ENCODE data around the gene ZNF691.

DNA sequence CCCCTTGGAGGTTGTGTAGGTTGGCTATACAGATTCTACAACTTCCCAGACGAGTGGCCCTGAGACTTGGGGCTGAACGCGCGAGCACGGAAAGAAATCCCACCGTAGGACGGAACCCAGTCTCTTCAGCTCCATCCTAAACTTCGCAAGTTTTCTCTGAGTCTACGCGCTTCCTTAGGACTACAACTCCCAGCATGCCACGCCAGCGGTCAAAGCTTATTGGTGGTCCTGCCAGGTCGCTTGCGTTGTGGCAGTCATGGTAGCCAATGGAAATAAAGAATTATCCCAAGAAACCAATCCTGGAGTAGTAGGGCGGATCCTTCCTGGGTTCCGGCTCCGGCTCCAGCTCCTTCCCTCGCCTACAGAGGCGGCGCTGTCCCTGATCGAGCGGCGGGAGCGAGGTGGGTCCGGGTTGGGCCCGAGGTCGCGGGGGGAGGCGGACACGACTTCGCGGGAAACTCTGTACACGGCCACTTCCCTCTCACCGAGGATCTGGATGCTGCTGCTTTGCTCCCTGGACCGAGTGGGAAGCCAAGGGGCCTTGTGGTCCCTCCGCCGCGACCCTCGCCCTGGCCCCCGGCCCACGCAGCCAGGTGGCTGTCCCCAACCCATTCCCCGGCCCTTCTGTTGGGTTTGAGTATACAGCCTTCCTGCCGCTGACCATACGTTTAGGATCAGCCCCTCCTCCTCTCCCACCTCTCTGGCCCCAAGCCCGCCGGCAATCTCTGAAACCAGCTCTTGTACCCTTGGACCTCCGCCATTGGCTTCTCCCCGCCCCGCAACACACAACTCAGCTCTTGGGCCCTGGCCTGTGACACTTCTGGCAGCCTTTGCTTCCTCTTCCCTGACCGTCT, at the start of gene ZNF691:
- TF ChIP-seq, protein P1, sequence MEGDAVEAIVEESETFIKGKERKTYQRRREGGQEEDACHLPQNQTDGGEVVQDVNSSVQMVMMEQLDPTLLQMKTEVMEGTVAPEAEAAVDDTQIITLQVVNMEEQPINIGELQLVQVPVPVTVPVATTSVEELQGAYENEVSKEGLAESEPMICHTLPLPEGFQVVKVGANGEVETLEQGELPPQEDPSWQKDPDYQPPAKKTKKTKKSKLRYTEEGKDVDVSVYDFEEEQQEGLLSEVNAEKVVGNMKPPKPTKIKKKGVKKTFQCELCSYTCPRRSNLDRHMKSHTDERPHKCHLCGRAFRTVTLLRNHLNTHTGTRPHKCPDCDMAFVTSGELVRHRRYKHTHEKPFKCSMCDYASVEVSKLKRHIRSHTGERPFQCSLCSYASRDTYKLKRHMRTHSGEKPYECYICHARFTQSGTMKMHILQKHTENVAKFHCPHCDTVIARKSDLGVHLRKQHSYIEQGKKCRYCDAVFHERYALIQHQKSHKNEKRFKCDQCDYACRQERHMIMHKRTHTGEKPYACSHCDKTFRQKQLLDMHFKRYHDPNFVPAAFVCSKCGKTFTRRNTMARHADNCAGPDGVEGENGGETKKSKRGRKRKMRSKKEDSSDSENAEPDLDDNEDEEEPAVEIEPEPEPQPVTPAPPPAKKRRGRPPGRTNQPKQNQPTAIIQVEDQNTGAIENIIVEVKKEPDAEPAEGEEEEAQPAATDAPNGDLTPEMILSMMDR (conservative IDR thresholded peaks at IDR 0.05; ENCODE audit: low read depth, low read length): peak; percentile 57
- TF ChIP-seq EZH2 (IDR thresholded peaks at IDR 0.05; ENCODE audit: borderline replicate concordance, low read depth, low read length, poor library complexity, severe bottlenecking): no peak

Data from A673 (cell line).